A673 (cell line): ENCODE results near the gene PDE4B. TPM values are rescaled to one million over a fixed set of nuclear protein-coding genes. Genes with fewer than 3 reads are reported as not detected.
A peak's percentile ranks its signal among the peaks of the same experiment; 100 is the strongest.

ENCODE experiments used
- BruUV-seq: library from RNA; stranded (reverse); fragments of 400-500 nt; replicated peaks from 2 replicates; lab custom pipeline; 2021; lab: Mats Ljungman, UMichigan
- CTCF ChIA-PET: fragments of 300-600 bp; sonication (Branson Sonifier 250); formaldehyde crosslinking; loops from one replicate; lab custom pipeline; 2022; ENCODE audit warnings: antibody characterized with exemption; lab: Charles Lee
- POLR2A ChIA-PET: fragments of 300-600 bp; sonication (Branson Sonifier 250); formaldehyde crosslinking; loops from one replicate; lab custom pipeline; 2022; ENCODE audit warnings: antibody characterized with exemption; ENCODE audit not compliant: low non-redundant PET; lab: Charles Lee
- DNase-seq: peaks from one replicate; pipeline ENCODE4 v3.0.0-alpha.2; 2015; ENCODE audit warnings: low spot score
- H3K27ac ChIP-seq: fragments of 200-600 bp; sonication (generic); 2 replicates; pipeline ENCODE4 v1.5.1; 2016; ENCODE audit warnings: mixed run types, low read depth, mild to moderate bottlenecking, mixed read lengths, antibody characterized with exemption, low read length; ENCODE audit not compliant: poor library complexity, severe bottlenecking
- H3K27me3 ChIP-seq: fragments of 200-600 bp; sonication (generic); replicated peaks from 2 replicates; pipeline ENCODE4 v1.6.1; 2017; ENCODE audit warnings: mixed run types, low read depth, mild to moderate bottlenecking, mixed read lengths, antibody characterized with exemption, low read length; ENCODE audit not compliant: insufficient read depth, poor library complexity
- H3K36me3 ChIP-seq: fragments of 200-600 bp; sonication (generic); 2 replicates; pipeline ENCODE4 v1.6.1; 2016; ENCODE audit warnings: mixed run types, mild to moderate bottlenecking, mixed read lengths, antibody characterized with exemption, low read length; ENCODE audit not compliant: insufficient read depth, poor library complexity, severe bottlenecking
- H3K4me1 ChIP-seq: fragments of 200-600 bp; sonication (generic); 2 replicates; pipeline ENCODE4 v1.6.1; 2017; ENCODE audit warnings: mixed run types, mild to moderate bottlenecking, mixed read lengths, antibody characterized with exemption, low read length; ENCODE audit not compliant: insufficient read depth, poor library complexity, severe bottlenecking
- H3K4me3 ChIP-seq: fragments of 200-600 bp; sonication (generic); 2 replicates; pipeline ENCODE4 v1.5.1; 2016; ENCODE audit warnings: low read depth, mixed run types, mild to moderate bottlenecking, mixed read lengths, low read length; ENCODE audit not compliant: poor library complexity, severe bottlenecking
- H3K9me3 ChIP-seq: fragments of 200-600 bp; sonication (generic); 2 replicates; pipeline ENCODE4 v1.6.1; 2016; ENCODE audit warnings: mixed run types, low read depth, mild to moderate bottlenecking, mixed read lengths, antibody characterized with exemption, low read length; ENCODE audit not compliant: poor library complexity, severe bottlenecking
- EZH2 ChIP-seq: fragments of 200-600 bp; sonication (generic); IDR thresholded peaks from 2 replicates; pipeline ENCODE4 v1.6.1; 2017; ENCODE audit warnings: borderline replicate concordance, low read depth, mild to moderate bottlenecking, mixed read lengths, antibody characterized with exemption, low read length; ENCODE audit not compliant: poor library complexity, severe bottlenecking
- intact Hi-C: fragments of 100-400 bp; cut with micrococcal nuclease; formaldehyde crosslinking; loops from one replicate; pipeline ENCODE4 v1.10.0; 2022; ENCODE audit not compliant: unreplicated experiment
- total RNA-seq: library from RNA; stranded (reverse); gene quantifications from 2 replicates; pipeline ENCODE4 v1.2.3, GENCODE V29; 2021
- TF ChIP-seq, protein P1 (sequence below): fragments of 300-800, 200-600 bp; sonication (generic); conservative IDR thresholded peaks from 2 replicates; pipeline ENCODE4 v1.5.1; 2017; ENCODE audit warnings: low read depth, mild to moderate bottlenecking, antibody characterized with exemption, low read length, moderate library complexity, mixed read lengths

The PDE4B gene
- total RNA-seq, 1 experiment from 2014 or later = 20.0 TPM

DNA sequence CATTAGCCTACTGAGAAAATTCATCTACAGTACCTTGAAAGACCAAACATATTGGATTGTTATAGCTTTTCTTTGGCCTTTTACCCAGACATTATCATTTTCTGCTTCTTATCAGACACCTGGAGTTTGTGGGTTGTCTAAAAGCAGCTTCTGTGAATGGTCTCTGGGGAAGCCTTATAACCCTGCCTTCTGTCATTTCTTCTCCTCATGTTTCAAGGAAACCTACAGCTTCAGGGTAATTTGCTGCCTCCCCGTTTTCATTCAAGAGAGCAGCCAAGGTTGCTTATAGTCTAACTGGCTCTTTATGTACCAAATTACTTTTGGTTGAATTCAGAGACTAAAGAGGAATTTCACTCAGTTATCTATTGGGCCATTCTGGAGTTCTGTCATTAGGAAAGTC is 453.0 kb downstream of the PDE4B start:
- intact Hi-C loops = loop anchor here (10.0 kb wide), 1 partner anchor 1011 kb away; no protein-coding TSS in a partner anchor
- BruUV-seq = no TSS peak
- Histone ChIP-seq H3K9me3 (no peaks in the 10 kb centered on the region), H3K27ac (peak overlapping the region; percentile 75), H3K36me3 (no peaks in the 10 kb centered on the region), H3K4me1 (peaks cover 77% of the 10 kb centered on the region), H3K4me3 (no peak overlapping the region), H3K27me3 (no peaks in the 10 kb centered on the region)
- CTCF ChIA-PET = interaction anchor here (0.6 kb wide), 1 partner anchor 166 kb away, joined by 11 read pairs; no protein-coding TSS in a partner anchor
- no peak for DNase-seq
- POLR2A ChIA-PET = no interaction called here
- TF ChIP-seq, protein P1, sequence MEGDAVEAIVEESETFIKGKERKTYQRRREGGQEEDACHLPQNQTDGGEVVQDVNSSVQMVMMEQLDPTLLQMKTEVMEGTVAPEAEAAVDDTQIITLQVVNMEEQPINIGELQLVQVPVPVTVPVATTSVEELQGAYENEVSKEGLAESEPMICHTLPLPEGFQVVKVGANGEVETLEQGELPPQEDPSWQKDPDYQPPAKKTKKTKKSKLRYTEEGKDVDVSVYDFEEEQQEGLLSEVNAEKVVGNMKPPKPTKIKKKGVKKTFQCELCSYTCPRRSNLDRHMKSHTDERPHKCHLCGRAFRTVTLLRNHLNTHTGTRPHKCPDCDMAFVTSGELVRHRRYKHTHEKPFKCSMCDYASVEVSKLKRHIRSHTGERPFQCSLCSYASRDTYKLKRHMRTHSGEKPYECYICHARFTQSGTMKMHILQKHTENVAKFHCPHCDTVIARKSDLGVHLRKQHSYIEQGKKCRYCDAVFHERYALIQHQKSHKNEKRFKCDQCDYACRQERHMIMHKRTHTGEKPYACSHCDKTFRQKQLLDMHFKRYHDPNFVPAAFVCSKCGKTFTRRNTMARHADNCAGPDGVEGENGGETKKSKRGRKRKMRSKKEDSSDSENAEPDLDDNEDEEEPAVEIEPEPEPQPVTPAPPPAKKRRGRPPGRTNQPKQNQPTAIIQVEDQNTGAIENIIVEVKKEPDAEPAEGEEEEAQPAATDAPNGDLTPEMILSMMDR = no peak
- TF ChIP-seq EZH2 = no peak

DNA sequence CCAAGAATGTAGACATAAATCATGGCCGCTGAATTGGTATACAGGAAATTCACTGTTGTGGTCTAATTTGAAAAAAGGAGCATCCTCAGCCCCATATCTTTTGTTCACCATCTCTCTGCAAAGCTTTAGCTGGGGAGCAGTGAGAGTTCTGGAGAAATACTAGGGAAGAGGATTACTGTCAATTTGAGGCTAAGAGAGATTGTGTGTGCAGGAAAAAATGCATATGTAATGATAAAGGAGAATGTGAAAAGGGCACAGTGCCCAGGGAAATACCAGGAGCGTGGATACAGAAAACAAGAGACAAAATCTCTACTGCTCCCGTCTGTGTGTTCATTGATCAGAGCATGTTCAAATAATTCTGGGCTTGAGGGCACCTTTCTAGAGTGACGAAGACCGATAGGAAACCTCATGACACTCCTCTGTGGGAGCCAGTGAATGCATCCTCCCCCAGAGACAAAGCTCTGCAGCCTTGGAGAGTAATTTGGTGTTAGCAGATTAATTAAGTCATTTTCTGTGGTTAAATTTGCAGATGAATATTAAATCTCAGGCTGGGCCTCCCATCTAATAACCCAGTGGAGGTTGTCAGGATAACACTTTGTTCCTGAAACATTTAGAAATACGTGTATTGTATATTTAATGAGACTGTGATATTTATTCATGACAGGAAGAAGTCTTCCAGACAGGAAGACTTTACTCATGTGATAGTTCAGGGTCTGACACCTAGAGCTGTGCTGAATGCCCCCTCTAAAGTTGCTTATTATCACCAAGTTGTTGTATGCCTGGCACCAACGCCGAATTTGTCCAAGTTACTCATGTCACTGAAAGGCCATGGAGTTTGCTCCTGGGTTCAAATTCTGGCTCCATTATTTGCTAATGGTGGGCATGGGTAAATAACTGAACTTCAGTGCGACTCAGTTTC is 453.9 kb downstream of the PDE4B start:
- no TSS peak for BruUV-seq
- peak overlapping the region; percentile 75 for H3K27ac ChIP-seq
- POLR2A ChIA-PET = interaction anchor here (0.6 kb wide), 1 partner anchor 12 kb away, joined by 6 read pairs; no protein-coding TSS in a partner anchor
- no peaks in the 10 kb centered on the region for H3K9me3 ChIP-seq
- TF ChIP-seq, protein P1 = no peak
- no peak for TF ChIP-seq EZH2
- intact Hi-C loops = loop anchor here (10.0 kb wide), 1 partner anchor 1012 kb away; no protein-coding TSS in a partner anchor
- H3K4me3 ChIP-seq = no peak overlapping the region
- H3K36me3 ChIP-seq = no peaks in the 10 kb centered on the region
- H3K27me3 ChIP-seq = no peaks in the 10 kb centered on the region
- CTCF ChIA-PET = no interaction called here
- H3K4me1 ChIP-seq = peaks cover 81% of the 10 kb centered on the region
- peak; percentile 84 for DNase-seq

DNA sequence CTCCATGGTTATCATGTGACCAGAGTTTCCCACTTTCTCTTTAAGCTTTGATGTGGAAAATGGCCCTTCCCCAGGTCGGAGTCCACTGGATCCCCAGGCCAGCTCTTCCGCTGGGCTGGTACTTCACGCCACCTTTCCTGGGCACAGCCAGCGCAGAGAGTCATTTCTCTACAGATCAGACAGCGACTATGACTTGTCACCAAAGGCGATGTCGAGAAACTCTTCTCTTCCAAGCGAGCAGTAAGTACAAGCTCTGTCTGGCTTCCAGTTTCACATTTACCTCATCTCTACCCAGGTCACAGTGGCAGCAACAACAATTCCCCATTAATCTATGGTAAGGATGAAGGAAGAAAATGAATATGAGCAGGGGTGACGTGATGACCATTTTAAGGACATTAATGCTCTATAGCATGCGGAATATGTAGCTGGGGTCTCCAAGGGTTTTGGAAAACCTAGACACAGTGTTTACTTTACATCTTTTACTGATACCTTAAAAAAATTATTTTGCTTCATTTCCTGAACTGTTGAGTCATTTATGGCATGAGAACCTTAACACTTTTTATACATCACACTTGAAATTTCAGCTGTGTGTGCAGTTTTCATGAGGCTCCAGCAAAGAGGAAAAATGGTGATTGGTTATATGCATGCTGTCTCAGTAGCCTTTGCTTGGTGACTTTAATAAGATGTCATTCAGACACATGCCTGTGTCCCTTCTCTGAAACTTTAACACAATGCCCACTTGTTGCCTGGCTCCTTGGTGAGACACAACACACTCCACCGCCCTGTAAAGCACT is 454.9 kb downstream of the PDE4B start:
- intact Hi-C loops = loop anchor here (10.0 kb wide), 1 partner anchor 1013 kb away; no protein-coding TSS in a partner anchor
- Histone ChIP-seq H3K27ac (peak overlapping the region; percentile 75), H3K36me3 (no peaks in the 10 kb centered on the region), H3K4me1 (peaks cover 82% of the 10 kb centered on the region), H3K9me3 (no peaks in the 10 kb centered on the region), H3K4me3 (no peak overlapping the region), H3K27me3 (no peaks in the 10 kb centered on the region)
- DNase-seq = no peak
- no TSS peak for BruUV-seq
- no peak for TF ChIP-seq EZH2
- TF ChIP-seq, protein P1 = no peak
- POLR2A ChIA-PET = no interaction called here
- CTCF ChIA-PET = interaction anchor here (0.9 kb wide), 1 partner anchor 199 kb away, joined by 4 read pairs; no protein-coding TSS in a partner anchor
